Activated naive CD8-positive, alpha-beta T cell treated with anti-CD3 and anti-CD28 coated beads for 36 hours (primary cell): ENCODE data around the gene C10orf95. TPM values are rescaled to one million over a fixed set of nuclear protein-coding genes. Genes with fewer than 3 reads are reported as not detected.

ENCODE experiments used
- DNase-seq: peaks from one replicate; pipeline ENCODE4 v3.0.0; 2021
- H3K27ac Mint-ChIP-seq: one replicate; pipeline ENCODE4 v1.8.0; 2022; ENCODE audit warnings: mild to moderate bottlenecking, moderate library complexity, mixed read lengths
- H3K27me3 Mint-ChIP-seq: one replicate; pipeline ENCODE4 v1.8.0; 2022; ENCODE audit warnings: mild to moderate bottlenecking, mixed read lengths
- H3K36me3 Mint-ChIP-seq: one replicate; pipeline ENCODE4 v1.8.0; 2021; ENCODE audit warnings: mild to moderate bottlenecking, mixed read lengths
- H3K4me1 Mint-ChIP-seq: one replicate; pipeline ENCODE4 v1.8.0; 2021; ENCODE audit warnings: mixed read lengths
- H3K4me3 Mint-ChIP-seq: one replicate; pipeline ENCODE4 v1.8.0; 2022; ENCODE audit warnings: mild to moderate bottlenecking, moderate library complexity, mixed read lengths
- H3K9me3 Mint-ChIP-seq: one replicate; pipeline ENCODE4 v1.8.0; 2022; ENCODE audit warnings: mixed read lengths
- total RNA-seq, 2 experiments: library from RNA; stranded (reverse); gene quantifications; one replicate each; pipeline ENCODE4 v1.2.3, GENCODE V29; 2021

The C10orf95 gene
- total RNA-seq, 2 experiments from 2014 or later = 0.49 to 0.62 TPM

GRCh38 chr10:102432162-102432950 lies 19.0 kb downstream of the C10orf95 start, which contains the start of gene CUEDC2:
Gene CUEDC2, minus strand, starts transcription at chr10:102432574. Its CDS starts 7,386 bp downstream, at chr10:102425188.
- Mint-ChIP-seq H3K27me3 (no peaks in the 10 kb centered on the region), H3K36me3 (peaks cover 23% of the 10 kb centered on the region), H3K4me3 (peak within 1 kb of the TSS; percentile 92), H3K27ac (peak within 1 kb of the TSS; percentile 95), H3K9me3 (no peaks in the 10 kb centered on the region), H3K4me1 (peaks cover 41% of the 10 kb centered on the region)
- DNase-seq = peak; percentile 96

GRCh38 chr10:102431452-102432124 lies 19.8 kb downstream of the C10orf95 start:
- peaks cover 42% of the 10 kb centered on the region for H3K4me1 Mint-ChIP-seq
- H3K4me3 Mint-ChIP-seq = peak overlapping the region; percentile 92
- no peak for DNase-seq
- no peaks in the 10 kb centered on the region for H3K27me3 Mint-ChIP-seq
- H3K36me3 Mint-ChIP-seq = peaks cover 17% of the 10 kb centered on the region
- no peaks in the 10 kb centered on the region for H3K9me3 Mint-ChIP-seq
- peak overlapping the region; percentile 95 for H3K27ac Mint-ChIP-seq

GRCh38 chr10:102429468-102429867 lies 21.9 kb downstream of the C10orf95 start:
- no peak overlapping the region for H3K27ac Mint-ChIP-seq
- H3K27me3 Mint-ChIP-seq = no peaks in the 10 kb centered on the region
- peaks cover 14% of the 10 kb centered on the region for H3K36me3 Mint-ChIP-seq
- DNase-seq = no peak
- H3K4me1 Mint-ChIP-seq = peaks cover 38% of the 10 kb centered on the region
- H3K9me3 Mint-ChIP-seq = no peaks in the 10 kb centered on the region
- no peak overlapping the region for H3K4me3 Mint-ChIP-seq

- DNase-seq = no peak
- Mint-ChIP-seq H3K27ac (no peak overlapping the region), H3K9me3 (no peaks in the 10 kb centered on the region), H3K27me3 (no peaks in the 10 kb centered on the region), H3K36me3 (peaks cover 18% of the 10 kb centered on the region), H3K4me1 (peaks cover 32% of the 10 kb centered on the region), H3K4me3 (no peak overlapping the region)
Observed at GRCh38 chr10:102426803-102427287, 24.5 kb downstream of the C10orf95 start.

GRCh38 chr10:102425444-102425843 lies 25.9 kb downstream of the C10orf95 start:
- Mint-ChIP-seq H3K27ac (peak overlapping the region; percentile 58), H3K4me3 (no peak overlapping the region), H3K27me3 (peaks cover 3% of the 10 kb centered on the region), H3K9me3 (no peaks in the 10 kb centered on the region), H3K4me1 (peaks cover 31% of the 10 kb centered on the region), H3K36me3 (peaks cover 12% of the 10 kb centered on the region)
- no peak for DNase-seq

GRCh38 chr10:102424916-102425315 lies 26.4 kb downstream of the C10orf95 start:
- Mint-ChIP-seq H3K36me3 (peaks cover 12% of the 10 kb centered on the region), H3K27me3 (peaks cover 3% of the 10 kb centered on the region), H3K4me1 (peaks cover 36% of the 10 kb centered on the region), H3K27ac (no peak overlapping the region), H3K9me3 (no peaks in the 10 kb centered on the region), H3K4me3 (no peak overlapping the region)
- DNase-seq = no peak

GRCh38 chr10:102424145-102424544 lies 27.2 kb downstream of the C10orf95 start:
- peaks cover 43% of the 10 kb centered on the region for H3K4me1 Mint-ChIP-seq
- no peak overlapping the region for H3K4me3 Mint-ChIP-seq
- H3K27ac Mint-ChIP-seq = no peak overlapping the region
- DNase-seq = no peak
- no peaks in the 10 kb centered on the region for H3K9me3 Mint-ChIP-seq
- peaks cover 5% of the 10 kb centered on the region for H3K27me3 Mint-ChIP-seq
- peaks cover 12% of the 10 kb centered on the region for H3K36me3 Mint-ChIP-seq

GRCh38 chr10:102423372-102423968 lies 27.9 kb downstream of the C10orf95 start:
- H3K36me3 Mint-ChIP-seq = peaks cover 11% of the 10 kb centered on the region
- no peaks in the 10 kb centered on the region for H3K9me3 Mint-ChIP-seq
- peaks cover 9% of the 10 kb centered on the region for H3K27me3 Mint-ChIP-seq
- DNase-seq = no peak
- H3K4me3 Mint-ChIP-seq = no peak overlapping the region
- H3K4me1 Mint-ChIP-seq = peaks cover 47% of the 10 kb centered on the region
- H3K27ac Mint-ChIP-seq = peak overlapping the region; percentile 12

- Mint-ChIP-seq H3K9me3 (no peaks in the 10 kb centered on the region), H3K36me3 (peaks cover 11% of the 10 kb centered on the region), H3K4me3 (peak overlapping the region; percentile 95), H3K27ac (peak overlapping the region; percentile 54), H3K27me3 (peaks cover 17% of the 10 kb centered on the region), H3K4me1 (peaks cover 46% of the 10 kb centered on the region)
- peak; percentile 73 for DNase-seq
Observed at GRCh38 chr10:102422545-102423129, 28.7 kb downstream of the C10orf95 start.

GRCh38 chr10:102421757-102422512 lies 29.4 kb downstream of the C10orf95 start:
- H3K27me3 Mint-ChIP-seq = peaks cover 24% of the 10 kb centered on the region
- H3K27ac Mint-ChIP-seq = peak overlapping the region; percentile 66
- peaks cover 39% of the 10 kb centered on the region for H3K4me1 Mint-ChIP-seq
- peak; percentile 51 for DNase-seq
- H3K9me3 Mint-ChIP-seq = no peaks in the 10 kb centered on the region
- H3K36me3 Mint-ChIP-seq = peaks cover 11% of the 10 kb centered on the region
- H3K4me3 Mint-ChIP-seq = peak overlapping the region; percentile 95

GRCh38 chr10:102421507-102421756 lies 29.9 kb downstream of the C10orf95 start:
- Mint-ChIP-seq H3K27ac (peak overlapping the region; percentile 67), H3K36me3 (peaks cover 11% of the 10 kb centered on the region), H3K27me3 (peaks cover 26% of the 10 kb centered on the region), H3K9me3 (no peaks in the 10 kb centered on the region), H3K4me3 (peak overlapping the region; percentile 95), H3K4me1 (peaks cover 35% of the 10 kb centered on the region)
- DNase-seq = no peak

- peak; percentile 93 for DNase-seq
- Mint-ChIP-seq H3K27me3 (peaks cover 29% of the 10 kb centered on the region), H3K36me3 (peaks cover 11% of the 10 kb centered on the region), H3K4me3 (peak within 1 kb of the TSS; percentile 95), H3K9me3 (no peaks in the 10 kb centered on the region), H3K4me1 (peaks cover 31% of the 10 kb centered on the region), H3K27ac (peak within 1 kb of the TSS; percentile 94)
Observed at GRCh38 chr10:102420714-102421506, 30.4 kb downstream of the C10orf95 start, which contains the start of gene FBXL15. Gene FBXL15, plus strand, starts transcription at chr10:102420836. Its CDS starts 294 bp downstream, at chr10:102421130.

- Mint-ChIP-seq H3K4me3 (peak overlapping the region; percentile 95), H3K4me1 (peaks cover 28% of the 10 kb centered on the region), H3K27ac (peak overlapping the region; percentile 94), H3K36me3 (peaks cover 9% of the 10 kb centered on the region), H3K27me3 (peaks cover 34% of the 10 kb centered on the region), H3K9me3 (no peaks in the 10 kb centered on the region)
- peak; percentile 20 for DNase-seq
Observed at GRCh38 chr10:102420181-102420713, 31.1 kb downstream of the C10orf95 start.
